ENCODE measurements around the gene IL23R.

DNA sequence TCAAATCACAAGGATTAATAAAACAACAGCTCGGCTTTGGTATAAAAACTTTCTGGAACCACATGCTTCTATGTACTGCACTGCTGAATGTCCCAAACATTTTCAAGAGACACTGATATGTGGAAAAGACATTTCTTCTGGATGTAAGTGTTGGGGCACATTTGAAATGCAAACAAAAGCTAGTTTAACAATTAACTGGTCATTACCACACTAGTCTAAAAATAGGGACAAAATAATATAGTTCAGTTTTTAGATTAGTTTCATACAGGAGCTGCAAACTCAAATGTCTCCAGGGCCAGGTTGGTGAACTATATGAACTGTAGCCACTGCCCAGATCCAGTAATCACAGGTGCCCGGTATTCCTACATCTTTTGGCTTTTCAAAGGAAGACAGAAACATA, 3.2 kb downstream of the IL23R start:
- TF ChIP-seq POLR2AphosphoS5 (IDR thresholded peaks at IDR 0.05; ENCODE audit: low read depth, low read length) (no peak), NFIC (IDR thresholded peaks at IDR 0.05; ENCODE audit: borderline replicate concordance) (no peak), RCOR1 (IDR thresholded peaks at IDR 0.05; ENCODE audit: low read length) (no peak), RFX5 (IDR thresholded peaks at IDR 0.05; ENCODE audit: low read length) (no peak), EP300 (IDR thresholded peaks at IDR 0.05; ENCODE audit: borderline replicate concordance in 1 of 2, low read depth in 1 of 2, low read length in 1 of 2) (no peak), USF2 (IDR thresholded peaks at IDR 0.05; ENCODE audit: borderline replicate concordance, low read depth, low read length) (no peak), TAF1 (IDR thresholded peaks at IDR 0.05; ENCODE audit: borderline replicate concordance, low read depth, low read length) (no peak), MXI1 (IDR thresholded peaks at IDR 0.05; ENCODE audit: low read depth, low read length) (no peak), CHD2 (IDR thresholded peaks at IDR 0.05; ENCODE audit: low read length, partially characterized antibody) (no peak), YY1 (IDR thresholded peaks at IDR 0.05; ENCODE audit: low read depth) (no peak), ELF1 (IDR thresholded peaks at IDR 0.05) (no peak), ZBTB33 (IDR thresholded peaks at IDR 0.05; ENCODE audit: borderline replicate concordance, low read depth) (no peak), SIN3A (IDR thresholded peaks at IDR 0.05; ENCODE audit: borderline replicate concordance, low read depth, low read length) (no peak)
- TF ChIP-seq, protein P1, sequence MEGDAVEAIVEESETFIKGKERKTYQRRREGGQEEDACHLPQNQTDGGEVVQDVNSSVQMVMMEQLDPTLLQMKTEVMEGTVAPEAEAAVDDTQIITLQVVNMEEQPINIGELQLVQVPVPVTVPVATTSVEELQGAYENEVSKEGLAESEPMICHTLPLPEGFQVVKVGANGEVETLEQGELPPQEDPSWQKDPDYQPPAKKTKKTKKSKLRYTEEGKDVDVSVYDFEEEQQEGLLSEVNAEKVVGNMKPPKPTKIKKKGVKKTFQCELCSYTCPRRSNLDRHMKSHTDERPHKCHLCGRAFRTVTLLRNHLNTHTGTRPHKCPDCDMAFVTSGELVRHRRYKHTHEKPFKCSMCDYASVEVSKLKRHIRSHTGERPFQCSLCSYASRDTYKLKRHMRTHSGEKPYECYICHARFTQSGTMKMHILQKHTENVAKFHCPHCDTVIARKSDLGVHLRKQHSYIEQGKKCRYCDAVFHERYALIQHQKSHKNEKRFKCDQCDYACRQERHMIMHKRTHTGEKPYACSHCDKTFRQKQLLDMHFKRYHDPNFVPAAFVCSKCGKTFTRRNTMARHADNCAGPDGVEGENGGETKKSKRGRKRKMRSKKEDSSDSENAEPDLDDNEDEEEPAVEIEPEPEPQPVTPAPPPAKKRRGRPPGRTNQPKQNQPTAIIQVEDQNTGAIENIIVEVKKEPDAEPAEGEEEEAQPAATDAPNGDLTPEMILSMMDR (IDR thresholded peaks at IDR 0.05) = no peak

Data from SK-N-SH (cell line).